GM12878 (cell line): ENCODE data around the gene RAN. TPM values are rescaled to one million over a fixed set of nuclear protein-coding genes. Genes with fewer than 3 reads are reported as not detected.

Experiments
- ATAC-seq: fragments of 200-7000 bp; cut with Tn5 transposase; 3 replicates; pipeline ENCODE4 v1.9.1; 2020; ENCODE audit warnings: mild to moderate bottlenecking, moderate library complexity
- BruUV-seq: library from RNA; stranded (reverse); fragments of 400-500 nt; replicated peaks from 2 replicates; lab custom pipeline; 2021; lab: Mats Ljungman, UMichigan
- CTCF ChIA-PET: fragments of 300-600 bp; sonication (Branson Sonifier 250); formaldehyde crosslinking; extraction: SDS; loops from one replicate; lab custom pipeline; 2021; ENCODE audit warnings: inconsistent platforms; lab: Yijun Ruan, JAX
- POLR2A ChIA-PET: fragments of 350-600 bp; formaldehyde crosslinking; extraction: SDS; loops from one replicate; lab custom pipeline; 2021; ENCODE audit warnings: inconsistent platforms; lab: Charles Lee
- RAD21 ChIA-PET: fragments of 300-600 bp; sonication (Branson Sonifier 250); formaldehyde crosslinking; loops from one replicate; lab custom pipeline; 2023; ENCODE audit warnings: antibody characterized with exemption; ENCODE audit not compliant: unreplicated experiment; lab: Charles Lee
- SMC1A ChIA-PET: fragments of 300-600 bp; sonication (Branson Sonifier 250); formaldehyde crosslinking; loops from one replicate; lab custom pipeline; 2023; ENCODE audit not compliant: unreplicated experiment, uncharacterized antibody; lab: Charles Lee
- DNase-seq: peaks from one replicate; pipeline ENCODE4 v3.0.0-alpha.2; 2011; ENCODE audit warnings: low read depth, low spot score
- FAIRE-seq: peaks from 3 replicates; lab custom pipeline; 2011; peaks lifted over from hg19 to GRCh38; lab: Jason Lieb, UNC
- H2AFZ ChIP-seq: 2 replicates; pipeline ENCODE4 v1.6.0; 2011; ENCODE audit warnings: low read depth, low read length, control low read depth; ENCODE audit not compliant: control insufficient read depth
- H3K27ac ChIP-seq: 2 replicates; pipeline ENCODE4 v1.5.1; 2011; ENCODE audit warnings: control low read depth; ENCODE audit not compliant: control insufficient read depth, insufficient read depth
- H3K27me3 ChIP-seq, 2 experiments: replicated peaks in 1 of 2; 2 replicates each; pipeline versions ENCODE4 v1.6.0 to v1.6.1; 2011; ENCODE audit warnings: low read length in 1 of 2; ENCODE audit not compliant: control insufficient read depth in 2 of 2, insufficient read depth in 2 of 2
- H3K36me3 ChIP-seq, 2 experiments: 2 replicates each; pipeline ENCODE4 v1.5.1; 2011; ENCODE audit warnings: low read length in 1 of 2; ENCODE audit not compliant: control insufficient read depth in 2 of 2, insufficient read depth in 2 of 2
- H3K4me1 ChIP-seq: 2 replicates; pipeline ENCODE4 v1.6.1; 2011; ENCODE audit warnings: mild to moderate bottlenecking, low read length, moderate library complexity, mixed read lengths; ENCODE audit not compliant: control insufficient read depth, insufficient read depth
- H3K4me2 ChIP-seq: 2 replicates; pipeline ENCODE4 v1.6.0; 2011; ENCODE audit warnings: control low read depth; ENCODE audit not compliant: control insufficient read depth, insufficient read depth
- H3K4me3 ChIP-seq: fragments of 200-600 bp; sonication (generic); 2 replicates; pipeline ENCODE4 v1.5.1; 2016
- H3K79me2 ChIP-seq: 2 replicates; pipeline ENCODE4 v1.6.0; 2011; ENCODE audit warnings: low read length; ENCODE audit not compliant: control insufficient read depth, insufficient read depth
- H3K9ac ChIP-seq: 2 replicates; pipeline ENCODE4 v1.8.0; 2011; ENCODE audit warnings: low read length, control low read depth, mixed read lengths; ENCODE audit not compliant: control insufficient read depth, insufficient read depth
- H3K9me3 ChIP-seq: replicated peaks from 3 replicates; pipeline ENCODE4 v1.5.1; 2011; ENCODE audit warnings: mild to moderate bottlenecking, low read length; ENCODE audit not compliant: control insufficient read depth, insufficient read depth
- H4K20me1 ChIP-seq: 2 replicates; pipeline ENCODE4 v1.6.0; 2011; ENCODE audit not compliant: control insufficient read depth, insufficient read depth
- IKZF2 ChIP-seq, 2 experiments: fragments of 450-650 bp; IDR thresholded peaks; 2 replicates each; pipeline ENCODE4 v1.6.1; 2017; ENCODE audit warnings: mild to moderate bottlenecking in 2 of 2, moderate library complexity in 2 of 2
- KAT2A ChIP-seq: conservative IDR thresholded peaks from 2 replicates; pipeline ENCODE4 v1.6.1; 2011; ENCODE audit warnings: low read depth, low read length; ENCODE audit not compliant: control insufficient read depth
- KLF5 ChIP-seq: fragments of 450-650 bp; IDR thresholded peaks from 2 replicates; pipeline ENCODE4 v1.6.1; 2014; ENCODE audit warnings: mild to moderate bottlenecking; ENCODE audit not compliant: partially characterized antibody
- MTA2 ChIP-seq: fragments of 450-650 bp; IDR thresholded peaks from 2 replicates; pipeline ENCODE4 v1.6.1; 2016; ENCODE audit warnings: low read depth, mild to moderate bottlenecking, moderate library complexity
- MTA3 ChIP-seq: IDR thresholded peaks from 2 replicates; pipeline ENCODE4 v1.6.1; 2012; ENCODE audit warnings: low read length, inconsistent platforms, borderline replicate concordance
- SMARCA5 ChIP-seq: fragments of 450-650 bp; IDR thresholded peaks from 2 replicates; pipeline ENCODE4 v1.6.1; 2017; ENCODE audit warnings: mild to moderate bottlenecking
- TCF7 ChIP-seq: IDR thresholded peaks from 2 replicates; pipeline ENCODE4 v1.6.1; 2014; ENCODE audit warnings: antibody characterized with exemption, borderline replicate concordance
- ZBED1 ChIP-seq: IDR thresholded peaks from 2 replicates; pipeline ENCODE4 v1.6.1; 2016; ENCODE audit warnings: borderline replicate concordance
- WGBS: methylation state at CpG from one replicate; pipeline ENCODE4 v1.1.6; 2016; ENCODE audit warnings: low lambda C conversion rate; ENCODE audit not compliant: insufficient replicate concordance, insufficient coverage; ENCODE audit errors: missing lambda C conversion rate; 5-methylcytosine and 5-hydroxymethylcytosine counted together
- in situ Hi-C: fragments of 300-500 bp; cut with MboI; formaldehyde crosslinking; loops from 9 replicates; pipeline ENCODE4 v1.14.3; 2018; ENCODE audit warnings: mixed read lengths
- intact Hi-C: fragments of 100-400 bp; cut with micrococcal nuclease; formaldehyde crosslinking; loops from one replicate; pipeline ENCODE4 v1.14.2; 2022; ENCODE audit not compliant: unreplicated experiment
- polyA plus RNA-seq, 11 experiments: library from polyadenylated mRNA; depleted of rRNA in 4 of 11; unstranded in 6 of 11; stranded (reverse) in 5 of 11; fragments of >200 nt; fragmentation: Nextera tagmentation in 4 of 11; fragmentation: Illumina TruSeq in 1 of 11; extraction: Ambion mirVana in 4 of 11; extraction: Trizol in 1 of 11; gene quantifications; 1 replicate in 1 of 11; 2 replicates in 10 of 11; pipeline versions ENCODE4 v1.2.1 to v1.2.3, GENCODE V29; 2011 to 2016; ENCODE audit warnings: inconsistent platforms in 2 of 11, missing spikeins in 2 of 11, low read depth in 1 of 11
- total RNA-seq, 4 experiments: library from RNA; depleted of rRNA in 3 of 4; stranded (reverse); fragments of >200 nt in 3 of 4; fragmentation: Illumina TruSeq in 1 of 4; extraction: Trizol in 1 of 4; gene quantifications; 2 replicates each; pipeline versions ENCODE4 v1.2.1 to v1.2.3, GENCODE V29; 2013 to 2021
- TF ChIP-seq, protein P1 (sequence below): IDR thresholded peaks from 2 replicates; pipeline ENCODE4 v1.6.1; 2011; ENCODE audit warnings: borderline replicate concordance, low read depth, mild to moderate bottlenecking, moderate library complexity, low read length; ENCODE audit not compliant: insufficient read depth, poor library complexity, severe bottlenecking
- TF ChIP-seq, protein P2 (sequence below): IDR thresholded peaks from 2 replicates; pipeline ENCODE4 v1.6.1; 2012; ENCODE audit warnings: low read depth, low read length, improper control_type of control experiment
- TF ChIP-seq, protein P3 (sequence below): fragments of 150-350 bp; IDR thresholded peaks from 2 replicates; pipeline ENCODE4 v1.6.1; 2016; ENCODE audit warnings: low read depth, low read length

RAN gene
- total and polyA plus RNA-seq, 10 of the 15 experiments (the other 5 are each of a cell fraction or from before 2014, with no cell fraction given) = 1,598 to 3,769 (median 2,845) TPM

DNA sequence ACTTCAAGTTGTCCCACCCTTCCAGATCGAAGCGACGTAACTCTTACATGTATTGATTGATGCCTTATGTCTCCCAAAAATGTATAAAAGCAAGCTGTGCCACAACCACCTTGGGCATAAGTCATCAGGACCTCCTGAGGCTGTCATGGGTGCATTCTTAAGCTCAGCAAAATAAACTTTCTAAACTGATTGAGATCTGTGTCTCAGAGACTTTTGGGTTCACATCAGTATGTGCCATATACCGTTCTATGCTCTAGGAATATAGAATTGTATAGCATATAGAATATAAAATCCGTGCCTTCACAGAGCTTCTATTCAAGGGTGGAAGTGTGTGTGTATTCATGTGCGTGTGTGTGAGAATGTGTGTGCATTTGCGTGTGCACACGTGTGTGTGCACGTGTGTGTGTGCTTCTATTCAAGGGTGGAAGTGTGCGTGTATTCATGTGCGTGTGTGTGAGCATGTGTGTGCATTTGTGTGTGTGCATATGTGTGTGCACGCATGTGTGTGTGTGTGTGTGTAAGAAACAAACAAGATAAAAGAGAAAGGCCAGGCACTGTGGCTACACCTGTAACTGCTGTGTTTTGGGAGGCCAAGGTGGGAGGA, 21.3 kb upstream of the RAN start:
- H3K27me3 ChIP-seq = no peaks in the 10 kb centered on the region; a peak in 1 of 4 replicates
- no peak overlapping the region for H3K9ac ChIP-seq
- SMC1A ChIA-PET = no interaction called here
- no peaks in the 10 kb centered on the region for H3K36me3 ChIP-seq
- intact Hi-C loops = no loop called here
- CTCF ChIA-PET = interaction anchor here (0.5 to 1.2 kb wide), 2 partner anchors 255 to 1413 kb away, joined by 3 read pairs; no protein-coding TSS in a partner anchor
- H3K4me2 ChIP-seq = no peak overlapping the region
- TF ChIP-seq, protein P1, sequence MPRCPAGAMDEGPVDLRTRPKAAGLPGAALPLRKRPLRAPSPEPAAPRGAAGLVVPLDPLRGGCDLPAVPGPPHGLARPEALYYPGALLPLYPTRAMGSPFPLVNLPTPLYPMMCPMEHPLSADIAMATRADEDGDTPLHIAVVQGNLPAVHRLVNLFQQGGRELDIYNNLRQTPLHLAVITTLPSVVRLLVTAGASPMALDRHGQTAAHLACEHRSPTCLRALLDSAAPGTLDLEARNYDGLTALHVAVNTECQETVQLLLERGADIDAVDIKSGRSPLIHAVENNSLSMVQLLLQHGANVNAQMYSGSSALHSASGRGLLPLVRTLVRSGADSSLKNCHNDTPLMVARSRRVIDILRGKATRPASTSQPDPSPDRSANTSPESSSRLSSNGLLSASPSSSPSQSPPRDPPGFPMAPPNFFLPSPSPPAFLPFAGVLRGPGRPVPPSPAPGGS = peak; percentile 59
- no peak for TF ChIP-seq TCF7
- in situ Hi-C loops = no loop called here
- no peaks in the 10 kb centered on the region for H4K20me1 ChIP-seq
- ATAC-seq (no peak), DNase-seq (no peak), FAIRE-seq (no peak)
- no peak overlapping the region for H3K27ac ChIP-seq
- POLR2A ChIA-PET = interaction anchor here (0.5 kb wide), 1 partner anchor 13 kb away, joined by 5 read pairs; no protein-coding TSS in a partner anchor
- H3K4me3 ChIP-seq = no peak overlapping the region
- H3K79me2 ChIP-seq = no peaks in the 10 kb centered on the region
- no peaks in the 10 kb centered on the region for H3K4me1 ChIP-seq
- WGBS = 65% methylated on average over 12 of the region's 12 CpGs
- H3K9me3 ChIP-seq = no peaks in the 10 kb centered on the region
- RAD21 ChIA-PET = no interaction called here
- no TSS peak for BruUV-seq
- no peak overlapping the region for H2AFZ ChIP-seq

DNA sequence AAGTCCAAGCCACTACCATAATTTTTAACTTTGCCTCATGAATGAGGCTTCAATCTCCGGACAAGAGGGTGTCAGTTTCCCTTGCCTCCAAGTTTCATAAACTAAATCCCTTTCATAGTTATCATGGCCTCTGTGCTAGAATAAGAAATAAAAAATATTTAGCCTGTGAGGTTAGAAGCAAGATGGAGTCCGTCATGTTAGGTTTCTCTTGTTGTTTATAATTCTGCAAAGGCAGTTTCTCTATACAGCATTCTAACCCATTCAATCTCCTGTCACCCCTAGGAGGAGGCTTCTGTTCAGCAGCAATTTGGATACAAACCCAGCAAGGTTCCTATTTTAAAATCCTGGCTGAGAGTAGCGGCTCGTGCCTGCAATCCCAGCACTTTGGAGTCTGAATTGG, 15.8 kb upstream of the RAN start:
- ChIA-PET SMC1A (no interaction called here), CTCF (no interaction called here), RAD21 (interaction anchor here (0.6 kb wide), 1 partner anchor 96 kb away, joined by 6 read pairs; no protein-coding TSS in a partner anchor), POLR2A (no interaction called here)
- no peaks in the 10 kb centered on the region for H3K79me2 ChIP-seq
- H3K9ac ChIP-seq = no peak overlapping the region
- H4K20me1 ChIP-seq = no peaks in the 10 kb centered on the region
- DNase-seq = no peak
- no peak overlapping the region for H2AFZ ChIP-seq
- no TSS peak for BruUV-seq
- intact Hi-C loops = no loop called here
- H3K27ac ChIP-seq = no peak overlapping the region
- no peak for ATAC-seq
- no peak for FAIRE-seq
- no peak overlapping the region for H3K4me3 ChIP-seq
- in situ Hi-C loops = no loop called here
- H3K9me3 ChIP-seq = peaks cover 2% of the 10 kb centered on the region; the same call in 1 of the 3 replicates
- no peak overlapping the region for H3K4me2 ChIP-seq
- no peaks in the 10 kb centered on the region for H3K4me1 ChIP-seq
- H3K36me3 ChIP-seq = no peaks in the 10 kb centered on the region
- WGBS = 50% methylated on average over 4 of the region's 4 CpGs
- H3K27me3 ChIP-seq = no peaks in the 10 kb centered on the region; a peak in 1 of 4 replicates
- TF ChIP-seq MTA2 (no peak), MTA3 (no peak), IKZF2 (IDR thresholded peaks at IDR 0.05) (no peak), SMARCA5 (no peak), ZBED1 (no peak), KAT2A (no peak), KLF5 (no peak)
- TF ChIP-seq, protein P2, sequence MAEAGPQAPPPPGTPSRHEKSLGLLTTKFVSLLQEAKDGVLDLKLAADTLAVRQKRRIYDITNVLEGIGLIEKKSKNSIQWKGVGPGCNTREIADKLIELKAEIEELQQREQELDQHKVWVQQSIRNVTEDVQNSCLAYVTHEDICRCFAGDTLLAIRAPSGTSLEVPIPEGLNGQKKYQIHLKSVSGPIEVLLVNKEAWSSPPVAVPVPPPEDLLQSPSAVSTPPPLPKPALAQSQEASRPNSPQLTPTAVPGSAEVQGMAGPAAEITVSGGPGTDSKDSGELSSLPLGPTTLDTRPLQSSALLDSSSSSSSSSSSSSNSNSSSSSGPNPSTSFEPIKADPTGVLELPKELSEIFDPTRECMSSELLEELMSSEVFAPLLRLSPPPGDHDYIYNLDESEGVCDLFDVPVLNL = no peak
- TF ChIP-seq, protein P3, sequence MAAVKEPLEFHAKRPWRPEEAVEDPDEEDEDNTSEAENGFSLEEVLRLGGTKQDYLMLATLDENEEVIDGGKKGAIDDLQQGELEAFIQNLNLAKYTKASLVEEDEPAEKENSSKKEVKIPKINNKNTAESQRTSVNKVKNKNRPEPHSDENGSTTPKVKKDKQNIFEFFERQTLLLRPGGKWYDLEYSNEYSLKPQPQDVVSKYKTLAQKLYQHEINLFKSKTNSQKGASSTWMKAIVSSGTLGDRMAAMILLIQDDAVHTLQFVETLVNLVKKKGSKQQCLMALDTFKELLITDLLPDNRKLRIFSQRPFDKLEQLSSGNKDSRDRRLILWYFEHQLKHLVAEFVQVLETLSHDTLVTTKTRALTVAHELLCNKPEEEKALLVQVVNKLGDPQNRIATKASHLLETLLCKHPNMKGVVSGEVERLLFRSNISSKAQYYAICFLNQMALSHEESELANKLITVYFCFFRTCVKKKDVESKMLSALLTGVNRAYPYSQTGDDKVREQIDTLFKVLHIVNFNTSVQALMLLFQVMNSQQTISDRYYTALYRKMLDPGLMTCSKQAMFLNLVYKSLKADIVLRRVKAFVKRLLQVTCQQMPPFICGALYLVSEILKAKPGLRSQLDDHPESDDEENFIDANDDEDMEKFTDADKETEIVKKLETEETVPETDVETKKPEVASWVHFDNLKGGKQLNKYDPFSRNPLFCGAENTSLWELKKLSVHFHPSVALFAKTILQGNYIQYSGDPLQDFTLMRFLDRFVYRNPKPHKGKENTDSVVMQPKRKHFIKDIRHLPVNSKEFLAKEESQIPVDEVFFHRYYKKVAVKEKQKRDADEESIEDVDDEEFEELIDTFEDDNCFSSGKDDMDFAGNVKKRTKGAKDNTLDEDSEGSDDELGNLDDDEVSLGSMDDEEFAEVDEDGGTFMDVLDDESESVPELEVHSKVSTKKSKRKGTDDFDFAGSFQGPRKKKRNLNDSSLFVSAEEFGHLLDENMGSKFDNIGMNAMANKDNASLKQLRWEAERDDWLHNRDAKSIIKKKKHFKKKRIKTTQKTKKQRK = no peak
